HEK293T (cell line): ENCODE data around the gene ERGIC3.
A peak's percentile ranks its signal among the peaks of the same experiment; 100 is the strongest.

Experiments used
- CTCF ChIA-PET: fragments of 350-600 bp; formaldehyde crosslinking; extraction: SDS; loops from one replicate; lab custom pipeline; 2021; ENCODE audit warnings: antibody characterized with exemption, inconsistent platforms; lab: Yijun Ruan, JAX
- POLR2A ChIA-PET: fragments of 350-600 bp; formaldehyde crosslinking; extraction: SDS; loops from one replicate; lab custom pipeline; 2020; ENCODE audit warnings: antibody characterized with exemption, inconsistent platforms; lab: Yijun Ruan, JAX
- DNase-seq: peaks from one replicate; pipeline ENCODE4 v3.0.0; 2012; ENCODE audit warnings: mixed read lengths; ENCODE audit errors: extremely low spot score
- ARNT ChIP-seq: fragments of 450-650 bp; IDR thresholded peaks from 2 replicates; pipeline ENCODE4 v1.6.1; 2017; ENCODE audit warnings: mild to moderate bottlenecking
- BHLHE40 ChIP-seq: fragments of 450-650 bp; IDR thresholded peaks from 2 replicates; pipeline ENCODE4 v1.6.1; 2016; ENCODE audit warnings: mild to moderate bottlenecking, moderate library complexity, borderline replicate concordance
- CTBP1 ChIP-seq: fragments of 450-650 bp; IDR thresholded peaks from 2 replicates; pipeline ENCODE4 v1.6.1; 2016; ENCODE audit warnings: borderline replicate concordance
- ELF4 ChIP-seq: fragments of 450-650 bp; IDR thresholded peaks from 2 replicates; pipeline ENCODE4 v1.6.1; 2017; ENCODE audit warnings: antibody characterized with exemption
- FOXA1 ChIP-seq: fragments of 450-650 bp; IDR thresholded peaks from 2 replicates; pipeline ENCODE4 v1.6.1; 2016; ENCODE audit warnings: mild to moderate bottlenecking
- FOXK2 ChIP-seq: fragments of 450-650 bp; IDR thresholded peaks from 2 replicates; pipeline ENCODE4 v1.6.1; 2016; ENCODE audit warnings: mild to moderate bottlenecking
- FOXM1 ChIP-seq: fragments of 450-650 bp; IDR thresholded peaks from 2 replicates; pipeline ENCODE4 v1.6.1; 2017; ENCODE audit warnings: mild to moderate bottlenecking, borderline replicate concordance
- HDGF ChIP-seq: fragments of 450-650 bp; IDR thresholded peaks from 2 replicates; pipeline ENCODE4 v1.6.1; 2017; ENCODE audit warnings: antibody characterized with exemption, borderline replicate concordance
- L3MBTL2 ChIP-seq: fragments of 450-650 bp; conservative IDR thresholded peaks from 2 replicates; pipeline ENCODE4 v1.6.1; 2016; ENCODE audit warnings: mild to moderate bottlenecking
- LEF1 ChIP-seq: fragments of 450-650 bp; IDR thresholded peaks from 2 replicates; pipeline ENCODE4 v1.6.1; 2017; ENCODE audit warnings: mild to moderate bottlenecking, borderline replicate concordance
- NFRKB ChIP-seq: fragments of 450-650 bp; IDR thresholded peaks from 2 replicates; pipeline ENCODE4 v1.6.1; 2016; ENCODE audit warnings: mild to moderate bottlenecking, moderate library complexity
- PKNOX1 ChIP-seq: fragments of 450-650 bp; IDR thresholded peaks from 2 replicates; pipeline ENCODE4 v1.6.1; 2016
- SP1 ChIP-seq: fragments of 450-650 bp; IDR thresholded peaks from 2 replicates; pipeline ENCODE4 v1.6.1; 2017
- SUZ12 ChIP-seq: fragments of 450-650 bp; IDR thresholded peaks from 2 replicates; pipeline ENCODE4 v1.6.1; 2016; ENCODE audit warnings: mild to moderate bottlenecking
- TARDBP ChIP-seq: fragments of 450-650 bp; IDR thresholded peaks from 2 replicates; pipeline ENCODE4 v1.6.1; 2016
- ZNF384 ChIP-seq: fragments of 450-650 bp; IDR thresholded peaks from 2 replicates; pipeline ENCODE4 v1.6.1; 2016

ERGIC3 gene

DNA sequence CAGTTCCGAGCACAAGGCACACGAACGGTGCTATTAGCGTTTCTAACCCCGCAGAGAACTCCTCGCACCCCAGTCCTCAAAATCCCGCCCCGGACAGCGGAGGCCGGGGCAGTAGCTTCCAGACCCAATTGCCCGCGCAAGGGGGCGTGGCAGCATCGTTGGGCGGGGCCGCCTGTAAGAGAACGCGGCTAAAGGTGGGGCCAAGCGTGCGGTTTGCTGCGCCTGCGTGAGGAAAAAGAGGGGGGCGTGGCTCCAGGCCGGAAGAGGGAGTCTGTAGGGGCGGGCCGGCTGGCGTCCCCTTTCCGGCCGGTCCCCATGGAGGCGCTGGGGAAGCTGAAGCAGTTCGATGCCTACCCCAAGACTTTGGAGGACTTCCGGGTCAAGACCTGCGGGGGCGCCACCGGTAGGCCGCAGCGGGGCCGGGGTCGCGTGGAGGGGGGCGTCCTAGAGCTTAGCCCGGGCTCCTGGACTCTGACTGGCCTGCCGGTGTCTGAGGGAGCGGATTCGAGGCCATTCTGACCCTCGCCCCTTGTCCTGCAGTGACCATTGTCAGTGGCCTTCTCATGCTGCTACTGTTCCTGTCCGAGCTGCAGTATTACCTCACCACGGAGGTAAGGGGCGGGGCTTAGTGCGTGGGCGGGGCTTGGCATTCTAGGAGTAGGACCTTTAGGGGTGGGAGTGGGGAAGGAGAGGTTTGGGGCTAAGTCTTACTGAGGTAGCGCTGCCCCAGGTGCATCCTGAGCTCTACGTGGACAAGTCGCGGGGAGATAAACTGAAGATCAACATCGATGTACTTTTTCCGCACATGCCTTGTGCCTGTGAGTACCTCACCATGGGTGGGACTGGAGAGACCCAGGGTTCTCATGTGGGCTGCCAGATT, at the start of gene ERGIC3:
TSS of gene ERGIC3 (plus strand) at position 296 of the 880 bp plus-strand sequence. CDS start at position 316, 20 bp downstream.
- POLR2A ChIA-PET = interaction anchor here (0.6 to 3.6 kb wide), 15 partner anchors 9 to 200 kb away, joined by 3 to 22 read pairs (median 3); partner anchors contain the start of genes CEP250, RBM39 and SPAG4
- TF ChIP-seq ZNF384 = no peak
- peak; percentile 74 for TF ChIP-seq L3MBTL2
- TF ChIP-seq ELF4 = peak; percentile 41; the same call in 1 of the 2 replicates
- peak; percentile 94 for DNase-seq
- CTCF ChIA-PET = interaction anchor here (0.6 to 1.4 kb wide), 2 partner anchors 27 to 78 kb away, joined by 3 read pairs; no protein-coding TSS in a partner anchor

GRCh38 chr20:35492352-35492751, 49.5 kb upstream of the ERGIC3 start:
- TF ChIP-seq SP1 (no peak), FOXA1 (no peak), FOXM1 (no peak), ELF4 (no peak), SUZ12 (no peak), TARDBP (no peak), L3MBTL2 (no peak), ARNT (no peak), NFRKB (no peak)
- POLR2A ChIA-PET = interaction anchor here (0.6 kb wide), 1 partner anchor 1164 kb away, joined by 3 read pairs; no protein-coding TSS in a partner anchor
- CTCF ChIA-PET = no interaction called here

DNA sequence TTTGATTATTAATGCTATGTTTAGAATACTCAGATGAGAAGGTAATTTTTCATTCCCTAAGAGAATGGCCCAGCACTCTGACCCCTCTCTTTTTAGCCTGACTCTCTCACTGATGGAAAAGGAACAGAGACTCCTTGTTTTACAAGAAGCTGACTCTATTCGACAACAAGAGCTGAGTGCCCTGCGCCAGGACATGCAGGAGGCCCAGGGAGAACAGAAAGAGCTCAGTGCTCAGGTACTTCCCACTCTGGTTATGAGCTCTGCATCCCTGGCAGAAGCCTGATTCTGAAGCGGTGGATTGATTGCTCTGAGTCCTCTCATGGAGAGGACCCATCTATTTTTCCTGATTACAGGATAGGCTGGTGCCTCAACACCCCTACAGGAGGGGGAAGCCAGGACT, 45.4 kb upstream of the ERGIC3 start:
- no peak for DNase-seq
- ChIA-PET CTCF (interaction anchor here (1.2 kb wide), 1 partner anchor 33 kb away, joined by 3 read pairs; no protein-coding TSS in a partner anchor), POLR2A (no interaction called here)
- TF ChIP-seq LEF1 = no peak
- no peak for TF ChIP-seq FOXA1
- no peak for TF ChIP-seq CTBP1
- TF ChIP-seq NFRKB = no peak
- TF ChIP-seq SUZ12 = no peak
- no peak for TF ChIP-seq ELF4

More at GRCh38 chr20:35492352-35492751, 49.5 kb upstream of the ERGIC3 start:
- DNase-seq = no peak

- CTCF ChIA-PET = interaction anchor here (1.2 kb wide), 1 partner anchor 34 kb away, joined by 3 read pairs; no protein-coding TSS in a partner anchor
- POLR2A ChIA-PET = interaction anchor here (0.6 kb wide), 1 partner anchor 107 kb away, joined by 3 read pairs; no protein-coding TSS in a partner anchor
- no peak for DNase-seq
- TF ChIP-seq ARNT (no peak), ZNF384 (no peak), PKNOX1 (no peak), SUZ12 (no peak), L3MBTL2 (no peak), FOXA1 (no peak), CTBP1 (no peak), TARDBP (no peak), ELF4 (no peak), FOXK2 (no peak), SP1 (no peak), BHLHE40 (no peak), NFRKB (no peak), HDGF (no peak), FOXM1 (no peak), LEF1 (no peak)
Observed at GRCh38 chr20:35497320-35497719, 44.6 kb upstream of the ERGIC3 start.

GRCh38 chr20:35497780-35498189, 44.1 kb upstream of the ERGIC3 start:
- TF ChIP-seq HDGF (no peak), CTBP1 (no peak), ELF4 (no peak), ZNF384 (no peak), FOXA1 (no peak), TARDBP (no peak), PKNOX1 (no peak), BHLHE40 (no peak), LEF1 (no peak), ARNT (no peak), L3MBTL2 (no peak), SUZ12 (no peak), FOXK2 (no peak)
- no peak for DNase-seq
- ChIA-PET CTCF (interaction anchor here (0.6 kb wide), 1 partner anchor 107 kb away, joined by 3 read pairs; no protein-coding TSS in a partner anchor), POLR2A (interaction anchor here (0.6 to 1.2 kb wide), 2 partner anchors 12 to 106 kb away, joined by 3 read pairs; no protein-coding TSS in a partner anchor)

GRCh38 chr20:35499271-35499670, 42.6 kb upstream of the ERGIC3 start:
- POLR2A ChIA-PET = no interaction called here
- no peak for TF ChIP-seq SP1
- TF ChIP-seq NFRKB = no peak
- no peak for TF ChIP-seq BHLHE40
- TF ChIP-seq FOXM1 = no peak
- no peak for TF ChIP-seq SUZ12
- TF ChIP-seq FOXA1 = no peak
- no peak for TF ChIP-seq ELF4
- TF ChIP-seq TARDBP = no peak
- TF ChIP-seq LEF1 = no peak
- no peak for TF ChIP-seq HDGF
- no peak for TF ChIP-seq L3MBTL2
- no peak for TF ChIP-seq PKNOX1
- no peak for TF ChIP-seq ZNF384
- TF ChIP-seq CTBP1 = no peak
- TF ChIP-seq FOXK2 = no peak
- no peak for TF ChIP-seq ARNT
- no peak for DNase-seq
- CTCF ChIA-PET = no interaction called here
